IgD-negative memory B cell (primary cell): ENCODE results near the gene AGPAT2. TPM values are rescaled to one million over a fixed set of nuclear protein-coding genes. Genes with fewer than 3 reads are reported as not detected.
A peak's percentile ranks its signal among the peaks of the same experiment; 100 is the strongest.

ENCODE experiments used
- H3K27ac Mint-ChIP-seq, 3 donors: one replicate each; pipeline ENCODE4 v1.8.0; 2020 to 2022; ENCODE audit warnings: mild to moderate bottlenecking in 3 of 3, mixed read lengths in 3 of 3, moderate library complexity in 1 of 3
- H3K27me3 Mint-ChIP-seq: one replicate; pipeline ENCODE4 v1.8.0; 2021; ENCODE audit warnings: mixed read lengths
- H3K36me3 Mint-ChIP-seq: one replicate; pipeline ENCODE4 v1.8.0; 2020; ENCODE audit warnings: mild to moderate bottlenecking, mixed read lengths
- H3K4me1 Mint-ChIP-seq, 3 donors: one replicate each; pipeline ENCODE4 v1.8.0; 2020 to 2022; ENCODE audit warnings: mixed read lengths in 3 of 3, mild to moderate bottlenecking in 1 of 3
- H3K4me3 Mint-ChIP-seq, 4 donors: one replicate each; pipeline ENCODE4 v1.8.0; 2020 to 2022; ENCODE audit warnings: mild to moderate bottlenecking in 4 of 4, mixed read lengths in 4 of 4, moderate library complexity in 3 of 4
- H3K9me3 Mint-ChIP-seq, 3 donors: one replicate each; pipeline ENCODE4 v1.8.0; 2020 to 2021; ENCODE audit warnings: mixed read lengths in 3 of 3, mild to moderate bottlenecking in 1 of 3
- polyA plus RNA-seq: library from polyadenylated mRNA; unstranded; fragments of 300-500 nt; fragmentation: Illumina TruSeq; gene quantifications from one replicate; pipeline ENCODE4 v1.2.3, GENCODE V29; 2021

The AGPAT2 gene
- polyA plus RNA-seq, 1 donor from 2014 or later, result 42.0 TPM

DNA sequence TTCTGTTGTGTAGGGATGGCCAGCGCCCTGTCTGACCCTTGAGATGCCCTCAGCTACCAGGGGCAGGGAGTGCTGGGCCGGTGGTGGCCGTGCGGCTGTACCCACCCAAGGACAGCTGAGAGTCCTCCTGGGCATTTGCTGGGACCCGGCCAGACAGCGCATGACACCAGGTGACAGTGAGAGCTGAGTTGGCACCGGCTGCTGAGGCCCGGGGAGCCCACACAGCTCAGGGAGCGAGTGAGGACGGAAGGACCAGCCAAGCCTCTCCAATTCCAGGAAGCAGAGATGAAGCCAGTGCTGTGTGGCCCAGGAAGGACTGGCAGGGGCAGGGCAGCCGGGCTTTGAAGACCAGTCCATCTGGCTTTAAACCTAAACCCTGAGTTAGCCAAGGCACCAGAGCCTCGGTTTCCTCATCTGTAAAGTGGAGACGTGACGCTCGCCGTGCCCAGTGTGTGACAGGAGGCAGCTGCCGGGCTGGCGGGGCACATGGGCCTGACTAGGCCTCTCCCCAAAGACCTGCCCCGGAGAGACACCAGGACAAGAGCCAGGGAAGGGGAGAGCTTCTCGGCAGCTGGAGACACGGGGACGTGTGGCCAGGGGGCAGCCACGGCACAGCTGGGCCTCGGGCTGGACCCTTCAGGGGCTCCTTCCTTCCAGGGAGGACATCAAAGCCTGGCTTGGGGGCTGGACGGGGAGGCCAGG, 3.0 kb upstream of the AGPAT2 start:
- peaks cover 5 to 7% (median 7%) of the 10 kb centered on the region in 3 donors for H3K4me1 Mint-ChIP-seq
- H3K36me3 Mint-ChIP-seq, result no peaks in the 10 kb centered on the region
- no peaks in the 10 kb centered on the region for H3K9me3 Mint-ChIP-seq
- H3K27me3 Mint-ChIP-seq, result peaks cover 12% of the 10 kb centered on the region
- no peak overlapping the region for H3K4me3 Mint-ChIP-seq
- no peak overlapping the region for H3K27ac Mint-ChIP-seq

DNA sequence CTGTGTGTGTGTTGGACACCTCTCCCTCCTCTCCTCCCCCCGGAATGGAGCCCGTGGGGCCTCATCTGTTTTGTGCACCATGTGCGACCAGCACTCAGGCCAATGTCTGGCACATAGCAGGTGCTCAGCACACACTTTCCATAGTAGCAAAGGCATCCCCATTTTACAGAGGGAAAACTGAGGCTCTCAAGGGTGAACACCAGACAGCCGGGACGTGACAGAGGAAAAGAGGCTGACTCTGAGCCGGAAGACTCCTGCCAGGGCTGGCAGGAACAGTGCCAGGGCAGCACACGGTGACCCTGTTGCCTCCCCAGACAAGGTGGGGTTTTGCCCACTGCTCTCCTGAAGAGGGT, 1.8 kb upstream of the AGPAT2 start:
- peaks cover 5 to 7% (median 7%) of the 10 kb centered on the region in 3 donors for H3K4me1 Mint-ChIP-seq
- no peaks in the 10 kb centered on the region for H3K36me3 Mint-ChIP-seq
- H3K9me3 Mint-ChIP-seq, result no peaks in the 10 kb centered on the region
- H3K27me3 Mint-ChIP-seq, result peaks cover 10% of the 10 kb centered on the region
- H3K4me3 Mint-ChIP-seq, result peak overlapping the region in 3 of 4 donors; percentile 50 to 82 (median 82)
- no peak overlapping the region for H3K27ac Mint-ChIP-seq

DNA sequence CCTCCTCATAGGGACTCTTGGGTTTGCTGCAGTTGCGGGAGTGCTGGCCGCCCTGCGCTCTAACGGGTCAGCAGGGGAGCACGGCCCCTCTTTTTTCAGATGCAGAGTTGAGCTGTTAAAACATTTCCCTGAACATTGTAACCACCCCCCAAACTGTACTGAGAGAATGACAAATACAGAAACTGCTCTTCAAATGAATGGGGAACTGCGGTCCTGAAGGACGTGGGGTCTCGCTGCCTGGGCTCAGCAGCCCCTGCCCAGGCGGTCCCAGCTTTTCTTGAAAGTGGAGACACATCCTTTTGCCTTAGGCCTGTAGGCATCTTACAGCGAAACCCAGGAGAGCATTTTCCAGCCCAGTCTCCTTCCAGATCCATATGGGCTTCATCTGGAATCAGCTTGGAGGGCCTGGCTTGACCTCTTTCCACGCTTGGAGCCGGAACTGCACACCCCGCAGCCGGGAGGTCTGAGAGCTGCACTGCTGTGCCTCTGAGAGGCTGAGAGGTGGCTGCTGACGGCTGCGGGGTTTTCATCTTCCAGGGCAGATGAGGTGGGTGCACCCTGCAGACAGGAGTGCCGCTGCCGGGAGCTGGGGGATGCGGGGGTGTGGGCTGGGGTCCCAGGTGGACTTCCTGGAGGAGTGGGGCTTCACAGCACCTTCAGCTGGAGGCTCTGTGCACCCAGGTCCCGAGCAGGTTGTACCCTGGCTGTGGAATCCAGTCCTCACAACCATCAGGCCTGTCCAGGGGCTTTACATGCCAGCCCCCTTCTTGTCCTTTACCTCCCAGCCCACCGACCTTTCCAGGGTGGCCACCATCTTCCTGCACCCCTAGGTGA, 1.2 kb upstream of the AGPAT2 start:
- Mint-ChIP-seq H3K9me3 (no peaks in the 10 kb centered on the region), H3K4me1 (peaks cover 5 to 7% (median 7%) of the 10 kb centered on the region in 3 donors), H3K27me3 (peaks cover 8% of the 10 kb centered on the region), H3K4me3 (peak overlapping the region; percentile 67 to 90 (median 82)), H3K36me3 (no peaks in the 10 kb centered on the region), H3K27ac (no peak overlapping the region)

DNA sequence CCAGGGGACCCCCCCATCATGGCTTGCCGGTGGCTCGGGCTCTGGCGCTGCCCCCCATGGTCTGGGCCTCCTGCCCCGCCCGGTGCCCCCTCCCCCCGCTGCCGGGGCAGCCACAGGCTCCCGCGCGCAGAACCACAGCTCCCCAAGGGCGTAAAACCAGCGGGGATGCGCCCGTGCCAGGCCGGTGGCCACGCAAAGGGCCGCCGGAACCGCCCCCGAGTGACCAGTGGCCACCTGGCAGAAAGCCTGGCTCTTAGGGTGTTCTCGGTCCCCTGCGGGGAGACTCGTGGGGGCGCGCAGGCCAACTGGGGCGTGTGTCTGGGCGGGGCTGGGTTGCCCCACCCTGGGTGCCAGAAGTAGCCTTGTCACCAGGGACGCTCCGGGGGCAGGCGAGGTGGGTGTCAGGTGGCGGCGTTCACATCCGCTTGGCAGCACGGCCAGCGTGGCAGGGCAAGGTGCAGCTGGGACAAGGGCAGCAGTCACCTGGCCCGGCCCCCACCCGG, 515 bp upstream of the AGPAT2 start:
- peaks cover 1% of the 10 kb centered on the region for H3K27me3 Mint-ChIP-seq
- H3K4me3 Mint-ChIP-seq, result peak overlapping the region; percentile 65 to 90 (median 75)
- peaks cover 5 to 7% (median 7%) of the 10 kb centered on the region in 3 donors for H3K4me1 Mint-ChIP-seq
- H3K36me3 Mint-ChIP-seq, result no peaks in the 10 kb centered on the region
- no peak overlapping the region for H3K27ac Mint-ChIP-seq
- H3K9me3 Mint-ChIP-seq, result no peaks in the 10 kb centered on the region

DNA sequence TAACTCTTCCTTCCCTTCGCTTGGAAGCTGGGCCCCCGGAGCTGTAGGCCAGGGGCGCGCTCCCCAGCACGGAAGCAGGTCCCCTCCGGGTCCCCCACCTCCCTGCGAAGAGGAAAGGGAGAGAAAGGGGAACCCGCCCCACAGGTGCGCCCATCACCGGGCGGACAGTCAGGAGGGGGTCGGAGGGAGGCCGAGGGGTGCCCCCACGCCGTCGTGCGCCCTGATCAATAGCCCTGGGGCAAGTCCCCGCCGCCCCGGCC, 793 bp downstream of the AGPAT2 start:
- H3K4me3 Mint-ChIP-seq, result peak overlapping the region; percentile 76 to 90 (median 86)
- no peaks in the 10 kb centered on the region for H3K36me3 Mint-ChIP-seq
- no peak overlapping the region for H3K27ac Mint-ChIP-seq
- no peaks in the 10 kb centered on the region for H3K9me3 Mint-ChIP-seq
- H3K27me3 Mint-ChIP-seq, result peaks cover 1% of the 10 kb centered on the region
- peaks cover 5 to 7% (median 7%) of the 10 kb centered on the region in 3 donors for H3K4me1 Mint-ChIP-seq

DNA sequence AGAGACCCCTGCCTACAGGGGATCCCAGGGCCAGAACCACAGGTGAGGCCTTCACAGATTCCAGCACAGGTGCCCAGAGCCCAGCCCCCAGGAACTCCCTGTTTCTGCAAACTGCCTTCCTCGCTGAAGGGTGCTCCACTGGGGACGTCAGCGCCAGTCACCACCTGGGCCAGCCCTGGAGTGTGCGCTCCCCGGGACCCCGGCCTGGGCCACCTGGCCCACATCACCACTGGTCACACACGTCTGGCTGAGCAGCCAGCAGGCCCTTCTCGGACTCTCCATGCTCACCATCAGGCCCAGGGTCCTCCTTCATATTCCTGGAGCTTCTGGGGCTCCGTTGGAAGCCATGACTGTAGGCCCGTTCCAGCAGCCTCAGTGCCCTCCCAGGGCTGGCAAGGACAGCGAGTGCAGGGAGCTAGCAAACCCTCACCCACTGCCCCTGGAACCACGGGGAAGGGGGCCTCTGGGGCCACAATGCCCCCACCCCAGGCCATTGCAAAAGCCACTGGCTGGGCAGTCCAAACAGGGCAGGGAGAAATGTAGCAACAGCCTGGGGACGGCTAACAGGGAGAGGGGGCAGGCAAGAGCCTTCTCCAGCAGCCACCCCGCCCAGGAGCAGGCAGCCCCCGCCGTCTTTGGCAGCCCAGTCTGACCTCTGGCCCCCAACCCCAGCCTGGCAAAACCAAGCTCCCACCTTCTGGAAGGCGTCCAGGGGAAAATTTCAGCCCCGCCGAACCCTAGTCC, 1.3 kb downstream of the AGPAT2 start:
- H3K4me1 Mint-ChIP-seq, result peaks cover 5 to 7% (median 5%) of the 10 kb centered on the region in 3 donors
- H3K27ac Mint-ChIP-seq, result no peak overlapping the region
- peaks cover 1% of the 10 kb centered on the region for H3K27me3 Mint-ChIP-seq
- H3K9me3 Mint-ChIP-seq, result no peaks in the 10 kb centered on the region
- H3K36me3 Mint-ChIP-seq, result no peaks in the 10 kb centered on the region
- H3K4me3 Mint-ChIP-seq, result peak overlapping the region; percentile 76 to 90 (median 86)

DNA sequence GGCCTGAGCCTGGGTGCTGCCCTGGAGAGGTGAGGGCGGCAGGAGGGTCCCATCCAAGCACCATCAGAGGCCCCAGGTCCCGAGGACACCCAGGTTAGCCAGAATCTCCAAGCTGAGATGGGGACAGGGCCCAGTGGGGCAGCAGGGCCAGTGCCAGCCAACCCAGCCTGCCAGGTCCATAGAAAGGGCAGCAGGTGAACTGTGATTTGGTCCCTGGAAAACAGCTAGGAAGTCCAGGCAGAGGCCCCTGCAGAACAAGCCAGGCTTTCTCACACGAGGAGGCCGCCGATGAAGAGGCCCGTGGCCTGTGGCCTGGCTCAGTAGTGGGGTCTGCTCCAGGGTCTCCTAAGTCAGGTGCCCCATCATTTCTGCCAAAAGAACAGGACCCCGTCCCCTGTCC, 2.0 kb downstream of the AGPAT2 start:
- Mint-ChIP-seq H3K4me3 (peak overlapping the region in 2 of 4 donors; percentile 29 to 67), H3K9me3 (no peaks in the 10 kb centered on the region), H3K27me3 (no peaks in the 10 kb centered on the region), H3K4me1 (peaks cover 5 to 7% (median 5%) of the 10 kb centered on the region in 3 donors), H3K36me3 (no peaks in the 10 kb centered on the region), H3K27ac (no peak overlapping the region)

DNA sequence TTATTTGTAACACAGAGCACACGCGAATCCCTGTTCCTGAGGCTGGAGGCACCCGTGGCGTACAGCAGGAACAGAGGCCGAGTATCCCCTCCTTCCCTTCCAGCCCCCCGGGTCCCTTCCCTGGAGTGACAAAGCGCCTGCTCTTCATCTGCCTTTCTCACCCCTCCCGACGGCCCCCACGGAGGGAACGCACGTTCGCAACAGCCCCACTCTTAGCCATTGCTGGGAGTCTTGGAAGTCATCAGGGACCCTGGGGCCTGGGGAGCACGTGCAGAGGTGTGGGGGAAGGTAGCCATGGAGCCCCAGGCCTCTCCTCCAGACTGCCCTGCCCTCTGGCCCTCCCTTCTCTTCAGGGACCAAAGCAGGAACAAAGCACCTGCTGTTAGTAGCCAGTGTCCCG, 2.5 kb downstream of the AGPAT2 start:
- H3K4me1 Mint-ChIP-seq, result peaks cover 5 to 7% (median 5%) of the 10 kb centered on the region in 3 donors
- H3K4me3 Mint-ChIP-seq, result peak overlapping the region in 2 of 4 donors; percentile 34 to 43
- no peaks in the 10 kb centered on the region for H3K27me3 Mint-ChIP-seq
- H3K36me3 Mint-ChIP-seq, result no peaks in the 10 kb centered on the region
- no peaks in the 10 kb centered on the region for H3K9me3 Mint-ChIP-seq
- peak overlapping the region in 1 of 3 donors; percentile 13 for H3K27ac Mint-ChIP-seq

DNA sequence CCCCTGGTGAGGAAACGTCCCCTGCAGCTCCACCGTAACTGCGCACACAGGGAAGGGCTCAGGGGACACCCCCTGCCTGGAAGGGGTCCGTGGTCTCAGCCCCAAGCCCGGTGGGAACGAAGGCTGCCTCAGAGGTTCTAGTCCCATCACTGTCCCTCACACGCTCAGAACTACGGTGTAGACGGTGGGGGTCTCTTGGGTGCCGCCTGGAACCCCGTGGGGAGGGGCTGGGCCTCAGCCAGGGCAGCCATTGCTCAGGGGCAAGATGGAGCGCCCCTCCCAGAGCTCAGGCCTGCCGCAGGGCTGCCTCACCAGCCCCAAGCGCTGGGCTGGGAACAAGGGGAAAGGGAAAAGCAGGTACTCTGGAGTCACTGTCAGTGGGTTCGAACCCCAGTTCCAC, 2.9 kb downstream of the AGPAT2 start:
- no peaks in the 10 kb centered on the region for H3K9me3 Mint-ChIP-seq
- peak overlapping the region in 1 of 3 donors; percentile 13 for H3K27ac Mint-ChIP-seq
- no peaks in the 10 kb centered on the region for H3K36me3 Mint-ChIP-seq
- peak overlapping the region in 1 of 4 donors; percentile 26 for H3K4me3 Mint-ChIP-seq
- peaks cover 5 to 7% (median 5%) of the 10 kb centered on the region in 3 donors for H3K4me1 Mint-ChIP-seq
- no peaks in the 10 kb centered on the region for H3K27me3 Mint-ChIP-seq

DNA sequence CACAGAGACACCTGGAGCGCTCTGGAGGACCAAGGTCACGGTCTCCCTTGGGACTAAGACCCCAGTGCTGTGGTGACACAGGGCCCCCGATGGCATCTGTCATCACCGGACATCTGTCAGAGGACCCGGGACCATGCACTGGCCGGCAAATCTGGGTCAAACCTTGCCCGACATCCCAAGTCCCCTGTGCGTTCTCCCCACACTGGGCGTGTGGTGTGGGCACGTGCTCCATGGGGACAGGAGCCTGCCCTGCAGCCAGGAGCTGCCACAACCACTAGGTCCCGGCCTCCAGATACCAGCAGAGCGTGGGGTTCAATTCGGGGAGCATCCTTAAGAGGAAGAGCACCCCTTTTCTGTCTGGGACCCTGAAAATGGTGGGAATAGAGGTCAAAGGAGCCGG, 3.5 kb downstream of the AGPAT2 start:
- Mint-ChIP-seq H3K27me3 (no peaks in the 10 kb centered on the region), H3K4me1 (peaks cover 5 to 8% (median 6%) of the 10 kb centered on the region in 3 donors), H3K4me3 (peak overlapping the region in 1 of 4 donors; percentile 26), H3K27ac (no peak overlapping the region), H3K9me3 (no peaks in the 10 kb centered on the region), H3K36me3 (no peaks in the 10 kb centered on the region)

DNA sequence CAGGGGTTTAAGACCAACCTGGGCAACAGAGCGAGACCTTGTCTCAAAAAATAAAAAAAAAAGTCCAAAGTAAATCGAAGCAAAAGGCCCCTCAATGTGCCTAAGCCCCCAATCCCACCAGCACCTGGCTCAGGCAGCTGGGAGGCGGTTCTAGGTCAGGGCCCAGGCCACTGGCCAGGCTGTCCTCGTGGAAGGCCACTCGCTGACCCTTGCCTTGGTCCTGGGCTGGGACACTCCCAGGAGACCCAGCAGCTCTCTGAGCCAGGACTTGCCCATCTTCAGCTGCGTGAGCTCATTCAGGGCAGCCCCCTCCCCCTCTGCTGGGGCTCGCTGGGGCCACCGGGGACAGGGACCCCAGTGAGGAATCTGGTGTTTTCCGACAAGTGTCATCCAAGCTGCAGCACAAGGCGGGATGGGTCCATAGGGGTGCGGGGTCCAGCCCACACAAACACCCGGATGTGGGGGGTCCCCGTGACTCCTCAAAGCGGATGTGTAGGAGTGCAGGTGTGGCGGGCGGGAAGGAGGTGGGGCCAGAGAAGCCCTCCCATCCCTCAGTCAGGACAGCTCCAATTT, 4.0 kb downstream of the AGPAT2 start:
- Mint-ChIP-seq H3K4me1 (peaks cover 3 to 7% (median 4%) of the 10 kb centered on the region in 3 donors), H3K4me3 (peak overlapping the region in 1 of 4 donors; percentile 8), H3K27me3 (no peaks in the 10 kb centered on the region), H3K27ac (no peak overlapping the region), H3K9me3 (no peaks in the 10 kb centered on the region), H3K36me3 (no peaks in the 10 kb centered on the region)

DNA sequence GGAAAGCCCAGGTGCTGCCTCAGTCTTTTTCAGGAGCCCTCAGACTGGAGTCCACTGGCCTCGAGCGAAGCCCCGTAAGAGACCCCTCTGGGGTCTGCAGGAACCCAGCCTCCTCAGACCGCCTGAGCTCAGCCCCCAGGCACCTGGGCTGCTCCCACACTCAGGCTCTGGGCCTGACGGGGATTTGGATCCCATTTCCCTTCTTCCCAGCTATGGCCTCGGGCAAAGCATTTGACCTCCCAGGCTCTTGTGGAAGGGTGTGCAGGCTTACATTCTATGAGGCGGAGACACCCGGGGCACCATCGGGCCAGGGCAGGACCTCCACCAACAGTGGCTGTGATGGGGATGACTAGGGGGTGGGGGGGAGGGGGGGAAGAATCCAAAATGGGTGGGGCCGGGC, 4.5 kb downstream of the AGPAT2 start:
- H3K4me1 Mint-ChIP-seq, result peaks cover 0 to 3% (median 3%) of the 10 kb centered on the region in 3 donors
- H3K4me3 Mint-ChIP-seq, result no peak overlapping the region
- no peaks in the 10 kb centered on the region for H3K27me3 Mint-ChIP-seq
- H3K36me3 Mint-ChIP-seq, result no peaks in the 10 kb centered on the region
- H3K9me3 Mint-ChIP-seq, result no peaks in the 10 kb centered on the region
- H3K27ac Mint-ChIP-seq, result no peak overlapping the region

DNA sequence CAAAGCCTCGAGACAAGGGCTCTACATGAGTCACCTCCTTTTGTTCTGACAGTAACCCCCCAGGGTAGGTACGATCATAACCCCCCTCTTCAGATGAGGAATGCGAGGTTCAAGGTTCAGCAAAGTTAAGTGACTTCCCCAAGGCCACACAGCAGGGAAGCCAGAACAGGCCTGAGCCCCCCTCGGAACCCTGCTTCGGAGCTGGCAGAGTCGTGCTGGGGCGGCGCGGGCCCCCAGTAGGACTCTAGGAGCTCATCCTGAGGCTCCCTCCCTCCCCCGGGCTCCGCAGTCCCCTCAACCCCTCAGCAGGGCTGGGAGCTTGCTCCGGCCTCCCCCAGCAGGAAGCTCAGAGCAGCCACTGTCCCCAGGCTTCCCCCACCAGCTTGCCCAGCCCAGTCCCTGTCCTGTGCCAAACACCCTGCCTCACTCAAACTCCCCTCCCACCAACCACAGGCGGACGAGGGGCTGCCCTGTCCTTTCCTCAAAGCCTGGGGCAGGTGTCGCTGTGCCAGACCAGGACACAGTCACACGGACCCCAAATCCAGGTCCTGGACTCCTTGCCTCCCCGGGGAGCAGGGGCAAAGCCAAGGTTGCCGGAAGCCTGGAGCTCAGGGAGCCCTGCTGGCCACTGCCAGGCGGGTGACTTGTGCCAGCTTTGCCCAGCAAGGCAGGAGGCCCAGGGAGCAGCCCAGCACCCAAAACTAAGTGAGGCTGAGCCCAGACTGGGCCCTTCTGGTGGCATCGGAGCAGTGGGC, 5.1 kb downstream of the AGPAT2 start:
- Mint-ChIP-seq H3K27me3 (no peaks in the 10 kb centered on the region), H3K36me3 (no peaks in the 10 kb centered on the region), H3K4me1 (peaks cover 0 to 3% (median 3%) of the 10 kb centered on the region in 3 donors), H3K9me3 (no peaks in the 10 kb centered on the region), H3K4me3 (peak overlapping the region in 1 of 4 donors; percentile 7), H3K27ac (no peak overlapping the region)

DNA sequence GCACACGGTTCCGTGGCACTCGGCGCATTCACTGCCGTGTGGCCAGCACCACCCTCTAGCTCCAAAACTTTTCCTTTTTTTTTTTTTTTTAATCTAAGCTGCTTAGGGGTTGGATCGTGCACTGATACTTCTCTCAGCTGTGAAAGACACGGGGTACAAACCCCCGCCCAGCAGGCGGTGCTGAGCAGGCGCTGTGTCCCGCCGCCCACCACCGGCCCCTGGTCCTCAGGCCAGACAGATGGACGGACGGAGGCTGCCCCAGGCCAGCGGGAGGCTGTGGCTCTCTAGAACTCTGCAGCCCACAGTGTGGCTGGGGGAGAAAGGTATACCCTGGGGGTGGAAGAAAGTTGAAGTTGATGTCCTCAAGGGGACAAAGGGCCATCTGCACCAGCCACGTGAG, 6.2 kb downstream of the AGPAT2 start:
- no peaks in the 10 kb centered on the region for H3K9me3 Mint-ChIP-seq
- no peaks in the 10 kb centered on the region for H3K36me3 Mint-ChIP-seq
- no peak overlapping the region for H3K27ac Mint-ChIP-seq
- no peaks in the 10 kb centered on the region for H3K27me3 Mint-ChIP-seq
- peaks cover 0 to 3% (median 3%) of the 10 kb centered on the region in 3 donors for H3K4me1 Mint-ChIP-seq
- H3K4me3 Mint-ChIP-seq, result no peak overlapping the region
